Measurements from ENCODE around the gene RUFY3. TPM values are rescaled to one million over a fixed set of nuclear protein-coding genes. Genes with fewer than 3 reads are reported as not detected.
A peak's percentile ranks its signal among the peaks of the same experiment; 100 is the strongest.

RUFY3 gene
- total and polyA plus RNA-seq, 9 of the 15 experiments (the other 6 are each of a cell fraction or from before 2014, with no cell fraction given), result 4.2 to 31.1 (median 21.5) TPM

DNA sequence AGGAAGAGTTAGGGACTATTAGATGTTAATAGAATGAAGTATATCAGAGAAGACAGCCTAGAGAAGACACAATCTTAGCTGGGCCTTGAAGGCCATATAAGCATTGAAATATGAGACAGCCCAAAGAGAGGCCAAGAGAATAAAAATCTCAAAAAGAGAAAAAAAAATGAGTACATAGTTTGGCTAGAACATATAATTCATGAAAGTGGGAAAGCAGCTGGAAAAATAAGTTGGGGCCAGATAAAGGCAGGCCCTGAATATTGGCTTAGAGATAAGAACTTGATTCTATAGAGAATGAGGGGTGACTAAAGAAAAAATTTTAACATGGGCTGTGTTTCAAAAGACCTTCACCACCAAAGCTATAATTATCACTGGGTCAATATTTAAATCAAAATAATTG, 40.8 kb upstream of the RUFY3 start:
- no peak for DNase-seq (ENCODE audit: extremely low read depth in 1 of 4, low spot score in 3 of 4)
- no peak for TF ChIP-seq CBX5 (IDR thresholded peaks at IDR 0.05; ENCODE audit: borderline replicate concordance, low read depth)
- no peak for TF ChIP-seq RUNX1 (IDR thresholded peaks at IDR 0.05; ENCODE audit: low read depth)
- no peak for TF ChIP-seq ZNF586 (CRISPR knock-in tag; conservative IDR thresholded peaks at IDR 0.05)
- TF ChIP-seq SMARCA5 (IDR thresholded peaks at IDR 0.05), result no peak
- TF ChIP-seq, protein P1, sequence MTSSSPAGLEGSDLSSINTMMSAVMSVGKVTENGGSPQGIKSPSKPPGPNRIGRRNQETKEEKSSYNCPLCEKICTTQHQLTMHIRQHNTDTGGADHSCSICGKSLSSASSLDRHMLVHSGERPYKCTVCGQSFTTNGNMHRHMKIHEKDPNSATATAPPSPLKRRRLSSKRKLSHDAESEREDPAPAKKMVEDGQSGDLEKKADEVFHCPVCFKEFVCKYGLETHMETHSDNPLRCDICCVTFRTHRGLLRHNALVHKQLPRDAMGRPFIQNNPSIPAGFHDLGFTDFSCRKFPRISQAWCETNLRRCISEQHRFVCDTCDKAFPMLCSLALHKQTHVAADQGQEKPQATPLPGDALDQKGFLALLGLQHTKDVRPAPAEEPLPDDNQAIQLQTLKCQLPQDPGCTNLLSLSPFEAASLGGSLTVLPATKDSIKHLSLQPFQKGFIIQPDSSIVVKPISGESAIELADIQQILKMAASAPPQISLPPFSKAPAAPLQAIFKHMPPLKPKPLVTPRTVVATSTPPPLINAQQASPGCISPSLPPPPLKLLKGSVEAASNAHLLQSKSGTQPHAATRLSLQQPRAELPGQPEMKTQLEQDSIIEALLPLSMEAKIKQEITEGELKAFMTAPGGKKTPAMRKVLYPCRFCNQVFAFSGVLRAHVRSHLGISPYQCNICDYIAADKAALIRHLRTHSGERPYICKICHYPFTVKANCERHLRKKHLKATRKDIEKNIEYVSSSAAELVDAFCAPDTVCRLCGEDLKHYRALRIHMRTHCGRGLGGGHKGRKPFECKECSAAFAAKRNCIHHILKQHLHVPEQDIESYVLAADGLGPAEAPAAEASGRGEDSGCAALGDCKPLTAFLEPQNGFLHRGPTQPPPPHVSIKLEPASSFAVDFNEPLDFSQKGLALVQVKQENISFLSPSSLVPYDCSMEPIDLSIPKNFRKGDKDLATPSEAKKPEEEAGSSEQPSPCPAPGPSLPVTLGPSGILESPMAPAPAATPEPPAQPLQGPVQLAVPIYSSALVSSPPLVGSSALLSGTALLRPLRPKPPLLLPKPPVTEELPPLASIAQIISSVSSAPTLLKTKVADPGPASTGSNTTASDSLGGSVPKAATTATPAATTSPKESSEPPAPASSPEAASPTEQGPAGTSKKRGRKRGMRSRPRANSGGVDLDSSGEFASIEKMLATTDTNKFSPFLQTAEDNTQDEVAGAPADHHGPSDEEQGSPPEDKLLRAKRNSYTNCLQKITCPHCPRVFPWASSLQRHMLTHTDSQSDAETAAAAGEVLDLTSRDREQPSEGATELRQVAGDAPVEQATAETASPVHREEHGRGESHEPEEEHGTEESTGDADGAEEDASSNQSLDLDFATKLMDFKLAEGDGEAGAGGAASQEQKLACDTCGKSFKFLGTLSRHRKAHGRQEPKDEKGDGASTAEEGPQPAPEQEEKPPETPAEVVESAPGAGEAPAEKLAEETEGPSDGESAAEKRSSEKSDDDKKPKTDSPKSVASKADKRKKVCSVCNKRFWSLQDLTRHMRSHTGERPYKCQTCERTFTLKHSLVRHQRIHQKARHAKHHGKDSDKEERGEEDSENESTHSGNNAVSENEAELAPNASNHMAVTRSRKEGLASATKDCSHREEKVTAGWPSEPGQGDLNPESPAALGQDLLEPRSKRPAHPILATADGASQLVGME (CRISPR knock-in tag; IDR thresholded peaks at IDR 0.05), result no peak
- no peak for TF ChIP-seq ZKSCAN3 (CRISPR knock-in tag; IDR thresholded peaks at IDR 0.05)
- no peak for TF ChIP-seq TFAM (CRISPR knock-in tag; conservative IDR thresholded peaks at IDR 0.05)
- no peak for TF ChIP-seq ZNF165 (CRISPR knock-in tag; IDR thresholded peaks at IDR 0.05; ENCODE audit: borderline replicate concordance)
- no peak for TF ChIP-seq MCM2 (IDR thresholded peaks at IDR 0.05; ENCODE audit: low read depth)
- TF ChIP-seq RAD21 (CRISPR knock-in tag; conservative IDR thresholded peaks at IDR 0.05 in 1 of 2, IDR thresholded peaks at IDR 0.05 in 1 of 2), result no peak
- no peak for TF ChIP-seq TGIF2 (CRISPR knock-in tag; IDR thresholded peaks at IDR 0.05)
- TF ChIP-seq FIP1L1 (IDR thresholded peaks at IDR 0.05; ENCODE audit: low read depth, low read length, poor library complexity, severe bottlenecking), result no peak
- TF ChIP-seq RCOR1 (IDR thresholded peaks at IDR 0.05; ENCODE audit: borderline replicate concordance in 1 of 2, low read depth in 2 of 2, low read length in 2 of 2), result no peak
- no peak for TF ChIP-seq TBP (optimal IDR thresholded peaks at IDR 0.05; ENCODE audit: low read depth, low read length)
- TF ChIP-seq PHB2 (IDR thresholded peaks at IDR 0.05; ENCODE audit: low read depth), result no peak
- TF ChIP-seq, protein P2, sequence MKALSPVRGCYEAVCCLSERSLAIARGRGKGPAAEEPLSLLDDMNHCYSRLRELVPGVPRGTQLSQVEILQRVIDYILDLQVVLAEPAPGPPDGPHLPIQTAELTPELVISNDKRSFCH (CRISPR knock-in tag; IDR thresholded peaks at IDR 0.05), result no peak
- TF ChIP-seq, protein P2 (tag; IDR thresholded peaks at IDR 0.05), result no peak
- no peak for TF ChIP-seq ELF2 (CRISPR knock-in tag; IDR thresholded peaks at IDR 0.05)
- no peak for TF ChIP-seq GABPA (tag; conservative IDR thresholded peaks at IDR 0.05; ENCODE audit: low read depth)
- TF ChIP-seq SMAD3 (CRISPR knock-in tag; conservative IDR thresholded peaks at IDR 0.05), result no peak
- BruUV-seq (replicated peaks), result no TSS peak
- Histone ChIP-seq H3K4me2 (ENCODE audit: insufficient read depth, low read length) (no peak overlapping the region), H3K27ac (ENCODE audit: extremely low read depth, low read depth, low read length) (no peak overlapping the region), H2AFZ (ENCODE audit: low read depth, low read length) (0 out of 2 replicates have a peak overlapping the region, but pooled peaks have one; percentile 1), H3K27me3 (ENCODE audit: control insufficient read depth in 2 of 2, insufficient read depth in 2 of 2, low read length in 2 of 2) (no peaks in the 10 kb centered on the region), H3K4me1 (replicated peaks in 1 of 2; ENCODE audit: control insufficient read depth in 2 of 2, insufficient read depth in 2 of 2, low read length in 2 of 2) (no peaks in the 10 kb centered on the region), H3K9me1 (ENCODE audit: control insufficient read depth, insufficient read depth, low read length) (no peaks in the 10 kb centered on the region), H3K9ac (ENCODE audit: insufficient read depth in 1 of 2, low read depth in 2 of 2, low read length in 2 of 2) (no peak overlapping the region), H3K9me3 (replicated peaks; ENCODE audit: control insufficient read depth, insufficient read depth, low read depth, low read length) (no peaks in the 10 kb centered on the region), H3K79me2 (ENCODE audit: control insufficient read depth, insufficient read depth, low read length) (no peaks in the 10 kb centered on the region), H4K20me1 (replicated peaks; ENCODE audit: control insufficient read depth, insufficient read depth, low read length) (no peaks in the 10 kb centered on the region), H3K36me3 (ENCODE audit: control insufficient read depth, insufficient read depth, low read length) (no peaks in the 10 kb centered on the region), H3K4me3 (no peak overlapping the region)
- no peak for ATAC-seq
- ChIA-PET CTCF (ENCODE audit: low intra/inter-chr PET ratio) (no interaction called here), POLR2A (no interaction called here)
- FAIRE-seq, result no peak
- in situ Hi-C loops (cut with MboI), result no loop called here
- intact Hi-C loops (cut with micrococcal nuclease), result no loop called here

All from K562 (cell line).